ENCODE data around the gene RHO.

RHO gene

GRCh38 chr3:129562803-129563202 lies 34.4 kb downstream of the RHO start:
- no peak for DNase-seq

- no peak for DNase-seq
Observed at GRCh38 chr3:129563332-129563731, 34.9 kb downstream of the RHO start.

- no peak for DNase-seq
Observed at GRCh38 chr3:129563850-129564535, 35.6 kb downstream of the RHO start.

- DNase-seq, result no peak
Observed at GRCh38 chr3:129564981-129565644, 36.7 kb downstream of the RHO start.

DNA sequence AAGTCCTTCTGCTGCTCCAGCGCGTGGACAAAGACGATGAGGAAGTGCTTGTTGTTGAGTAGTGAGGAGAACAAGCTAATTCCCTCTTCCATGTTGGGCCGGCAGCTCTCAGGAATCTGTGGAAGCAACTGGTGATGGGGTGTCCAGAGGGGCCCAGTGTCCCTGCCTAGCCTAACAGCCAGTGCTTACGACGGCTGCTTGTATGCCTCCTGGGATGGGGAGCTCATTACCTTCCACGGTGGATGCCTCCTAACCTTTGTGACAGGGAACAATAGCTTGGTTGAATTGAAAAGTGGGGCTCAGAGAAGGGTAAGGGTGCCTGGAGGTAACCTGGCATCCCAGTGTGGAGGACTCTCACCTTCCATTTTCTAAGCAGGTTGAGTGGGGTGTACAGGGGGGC lies 37.5 kb downstream of the RHO start:
- no peak for DNase-seq

- peak; percentile 43 for DNase-seq
Observed at GRCh38 chr3:129567176-129567705, 38.8 kb downstream of the RHO start.

- DNase-seq, result no peak
Observed at GRCh38 chr3:129567939-129568338, 39.5 kb downstream of the RHO start.

DNA sequence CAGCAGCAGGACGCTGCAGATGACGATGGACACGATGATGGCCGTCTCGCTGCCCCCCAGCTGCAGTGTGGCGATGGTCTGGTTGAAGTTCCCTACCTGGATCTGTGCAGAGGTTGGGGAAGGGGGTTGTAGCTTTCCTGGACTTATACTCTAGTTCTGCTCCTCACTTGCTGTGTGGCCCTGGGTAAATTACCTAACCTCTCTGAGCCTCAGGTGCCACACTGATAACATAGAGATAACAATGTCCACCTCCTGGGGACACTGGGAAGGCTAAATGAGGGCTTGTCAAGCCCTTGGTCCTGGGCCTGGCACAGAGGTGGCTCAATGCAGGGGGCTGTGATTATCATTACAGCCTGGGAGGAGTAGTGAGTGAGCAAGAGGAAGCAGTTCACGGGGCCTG lies 41.4 kb downstream of the RHO start:
- no peak for DNase-seq

DNA sequence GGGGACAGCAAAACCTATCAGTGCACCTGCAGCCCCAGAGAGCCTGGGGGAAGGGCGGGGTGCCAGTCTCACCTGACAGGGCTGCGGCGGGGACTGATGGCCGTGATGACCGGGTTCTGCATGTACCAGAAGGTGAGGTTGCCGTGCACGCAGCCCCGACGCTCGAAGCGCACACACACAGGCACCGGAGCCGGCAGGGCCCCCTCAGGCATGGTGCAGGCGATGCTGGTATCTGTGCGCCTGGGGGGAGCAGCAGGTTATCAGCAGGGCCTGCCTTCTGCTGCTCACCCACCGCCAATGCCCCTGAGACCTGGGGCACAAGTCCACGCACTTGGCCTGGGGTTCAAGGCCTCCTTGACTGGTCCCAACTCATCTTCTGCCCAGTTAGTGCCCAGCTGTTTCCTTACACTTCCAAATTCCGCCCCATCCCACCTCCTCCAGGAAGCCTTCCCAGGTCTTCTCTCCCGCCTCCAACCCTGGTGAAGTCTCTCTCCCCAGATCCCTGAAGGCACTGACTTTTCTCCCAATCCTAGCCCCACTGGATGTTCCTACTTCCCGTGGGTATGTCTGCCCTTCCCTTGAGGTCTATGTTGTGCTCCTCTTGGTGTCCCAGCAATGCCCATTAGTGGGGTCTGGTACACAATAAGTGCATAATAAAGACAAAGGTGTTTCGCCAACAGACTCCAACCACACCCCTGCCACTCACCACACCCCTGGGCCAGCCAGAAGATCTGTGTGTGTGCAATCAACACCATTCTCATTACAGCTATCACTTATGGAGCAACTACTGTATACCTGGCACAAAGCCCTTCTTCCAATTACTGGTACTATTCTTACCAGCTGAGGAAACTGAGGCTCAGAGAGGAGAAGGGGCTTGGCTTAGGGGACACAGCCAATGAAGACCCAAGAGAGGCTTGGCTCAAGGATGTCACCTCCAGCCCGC lies 43.4 kb downstream of the RHO start:
- no peak for DNase-seq

DNA sequence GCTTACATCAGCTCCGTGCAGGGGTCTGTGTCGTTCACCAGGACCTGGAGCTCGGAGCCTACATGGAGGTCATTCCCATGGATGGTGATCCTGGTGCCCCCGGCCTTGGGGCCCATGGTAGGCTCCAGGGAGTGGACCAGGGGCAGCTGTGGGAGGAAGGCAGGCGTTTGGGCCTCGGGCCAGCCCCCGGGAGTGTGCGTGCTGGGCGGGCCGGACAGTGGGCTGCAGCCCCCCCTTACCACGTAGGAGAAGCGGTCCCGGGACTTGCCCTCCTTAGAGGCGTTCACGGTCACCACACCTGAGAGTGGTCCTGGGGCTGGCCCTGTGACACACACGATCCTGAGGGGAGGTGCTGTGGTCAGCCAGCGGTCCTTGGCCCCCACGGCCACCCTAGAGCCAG lies 44.2 kb downstream of the RHO start:
- DNase-seq, result no peak

- no peak for DNase-seq
Observed at GRCh38 chr3:129573493-129573892, 45.1 kb downstream of the RHO start.

DNA sequence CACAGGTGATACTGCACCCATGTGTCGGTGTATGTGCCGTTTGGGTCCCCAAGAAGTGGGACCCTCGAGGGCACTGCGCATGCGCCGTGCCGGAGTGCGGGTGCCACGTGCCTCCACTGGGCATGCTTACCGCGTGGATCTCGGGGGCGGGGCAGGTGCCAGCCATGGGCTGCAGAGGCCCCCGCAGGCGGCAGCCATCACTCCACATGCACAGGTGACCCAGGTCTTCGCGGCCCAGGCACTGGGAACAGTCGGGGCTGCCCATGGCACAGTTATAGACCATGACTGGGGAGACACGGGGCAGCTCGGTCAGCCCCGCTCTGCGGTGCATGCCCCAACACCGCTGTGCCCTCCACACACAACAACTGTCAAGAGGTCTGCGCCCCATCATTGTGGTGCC lies 45.8 kb downstream of the RHO start:
- no peak for DNase-seq

DNA sequence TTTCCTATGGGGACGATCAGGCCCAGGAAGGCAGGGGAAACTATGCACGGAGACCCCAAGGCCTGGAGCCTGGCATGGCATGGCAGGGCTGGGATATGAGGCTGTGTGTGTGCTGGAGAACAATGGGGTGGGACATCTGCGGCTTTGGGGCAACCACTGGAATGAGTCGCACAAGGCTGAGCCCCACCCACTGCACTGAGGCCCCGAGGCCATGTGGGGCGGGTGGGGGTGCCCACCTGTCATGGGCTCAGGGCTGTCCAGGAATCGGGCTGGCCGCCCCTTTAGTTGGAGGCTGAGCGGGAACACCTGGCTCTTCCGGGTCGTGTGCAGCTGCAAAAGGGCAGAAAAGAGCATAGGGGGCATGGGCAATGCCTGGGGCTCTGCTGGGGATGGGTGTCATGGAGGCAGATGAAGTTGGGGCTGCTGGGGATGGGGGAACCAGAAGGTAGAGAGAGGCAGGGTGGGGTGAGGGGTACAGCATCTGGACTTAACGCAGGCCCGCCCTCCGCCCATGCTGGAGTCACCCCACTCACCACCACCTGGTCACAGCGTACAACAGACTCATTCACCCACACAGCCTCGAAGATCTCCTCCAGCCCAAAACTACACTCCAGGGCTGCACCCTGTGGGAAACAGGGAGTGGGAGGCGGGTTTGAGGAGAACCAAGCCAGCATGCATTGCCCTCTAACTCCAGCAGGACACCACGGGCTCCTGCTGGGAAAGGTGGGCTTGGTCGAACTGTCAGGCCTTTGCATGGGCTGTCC lies 47.0 kb downstream of the RHO start:
- no peak for DNase-seq

DNA sequence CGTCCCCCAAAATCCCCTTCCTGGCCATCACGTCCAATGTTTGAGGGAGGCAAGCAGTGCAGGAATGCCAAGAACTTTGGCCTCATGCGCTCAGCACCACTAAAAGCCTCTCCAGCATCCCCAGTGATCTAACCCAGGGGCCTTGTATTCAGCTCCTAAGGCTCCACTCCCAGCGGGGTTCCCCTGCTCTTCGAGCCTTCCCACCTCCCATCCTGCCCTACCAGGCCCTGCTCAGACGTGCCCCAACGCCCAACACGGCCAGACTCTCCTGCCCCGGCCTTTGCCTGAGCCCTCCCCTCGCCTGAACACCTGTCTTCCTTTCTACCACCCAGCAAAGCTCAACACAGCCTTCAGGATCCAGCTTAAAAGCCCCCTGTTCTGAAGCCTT lies 47.6 kb downstream of the RHO start:
- no peak for DNase-seq

DNA sequence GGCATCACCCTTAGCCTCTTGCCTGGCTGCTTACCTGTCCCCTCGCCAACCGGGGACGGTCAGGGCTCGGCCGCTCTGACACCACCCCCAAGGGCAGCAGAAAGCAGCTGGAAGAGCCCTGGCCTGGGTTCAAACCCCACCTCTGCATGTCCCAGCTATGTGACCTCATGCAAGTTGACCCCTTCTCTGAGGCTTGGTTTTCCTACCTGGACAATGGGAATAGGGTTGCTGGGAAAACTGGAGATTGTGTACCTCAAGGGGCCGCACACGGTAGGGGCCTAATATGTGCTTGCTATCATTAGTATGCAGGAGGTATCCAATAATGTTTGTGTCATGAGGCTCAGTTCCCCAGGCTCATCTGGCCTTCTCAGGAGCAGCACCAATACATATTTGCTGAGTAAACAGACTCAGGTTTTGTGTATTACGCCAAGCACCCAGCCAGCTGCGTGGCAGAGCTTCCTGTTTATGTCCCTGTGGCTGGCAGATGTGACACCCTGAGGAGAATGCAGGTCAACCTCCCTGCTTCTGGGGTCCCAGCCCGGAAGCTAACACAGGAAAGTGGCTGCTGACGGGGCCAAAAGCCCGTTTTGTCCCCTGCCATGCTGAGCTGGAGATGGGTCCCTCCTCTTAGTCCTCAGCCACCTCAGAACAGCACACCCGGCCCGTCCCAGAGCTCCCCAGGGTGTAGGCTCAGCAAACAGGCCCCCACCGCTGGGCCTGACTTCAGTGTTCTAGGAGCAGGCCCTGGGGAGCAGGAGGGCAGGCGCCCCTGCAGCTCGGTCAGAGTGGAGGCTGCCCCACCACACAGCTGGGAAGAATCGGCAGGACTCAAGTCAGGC lies 48.3 kb downstream of the RHO start:
- no peak for DNase-seq

GRCh38 chr3:129577366-129577765 lies 48.9 kb downstream of the RHO start:
- DNase-seq, result no peak

DNA sequence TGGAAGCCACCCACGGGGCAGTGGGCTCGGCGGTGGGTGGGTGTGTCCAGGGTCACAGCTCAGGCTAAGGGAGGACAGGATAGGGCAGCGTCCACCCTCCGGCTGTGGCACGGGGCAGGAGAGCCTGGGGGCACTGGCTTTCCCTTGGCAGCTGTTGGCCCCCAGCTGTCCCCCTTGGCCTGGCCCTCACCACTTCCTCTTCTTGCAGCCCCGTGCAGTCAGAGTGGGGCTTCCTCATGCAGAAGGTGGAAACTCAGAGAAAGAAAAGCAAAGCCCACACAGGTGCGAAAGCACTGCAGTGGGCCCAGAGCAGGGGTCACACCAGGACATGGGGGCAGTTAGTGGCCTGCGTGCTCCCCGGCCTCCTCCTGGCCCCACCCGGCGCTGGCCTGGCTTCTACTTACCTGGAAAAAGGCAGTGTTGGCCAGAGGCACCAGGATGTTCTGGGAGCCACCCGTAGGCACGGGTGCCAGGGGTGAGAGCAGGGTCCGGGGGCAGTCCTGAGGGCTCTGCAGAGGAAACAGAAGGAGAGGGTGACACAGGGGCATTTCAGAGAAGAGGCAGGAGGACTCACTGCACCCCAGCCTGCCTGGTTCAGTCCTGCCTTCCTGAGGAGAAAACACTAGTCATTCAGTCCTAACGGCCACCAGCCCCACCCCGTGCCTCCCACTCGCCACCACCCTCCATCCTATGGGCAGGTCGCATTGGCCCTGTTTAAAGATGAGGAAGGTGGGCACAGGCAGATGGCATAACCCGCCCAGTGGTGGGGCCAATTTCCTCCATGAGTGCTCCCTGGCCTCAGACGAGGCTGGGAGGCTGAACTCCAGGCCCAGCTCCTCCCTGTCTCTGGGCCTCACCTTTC lies 49.7 kb downstream of the RHO start:
- DNase-seq, result no peak

GRCh38 chr3:129579991-129580390 lies 51.6 kb downstream of the RHO start:
- no peak for DNase-seq

- no peak for DNase-seq
Observed at GRCh38 chr3:129581623-129582022, 53.2 kb downstream of the RHO start.

GRCh38 chr3:129582799-129583198 lies 54.4 kb downstream of the RHO start:
- DNase-seq, result no peak

DNA sequence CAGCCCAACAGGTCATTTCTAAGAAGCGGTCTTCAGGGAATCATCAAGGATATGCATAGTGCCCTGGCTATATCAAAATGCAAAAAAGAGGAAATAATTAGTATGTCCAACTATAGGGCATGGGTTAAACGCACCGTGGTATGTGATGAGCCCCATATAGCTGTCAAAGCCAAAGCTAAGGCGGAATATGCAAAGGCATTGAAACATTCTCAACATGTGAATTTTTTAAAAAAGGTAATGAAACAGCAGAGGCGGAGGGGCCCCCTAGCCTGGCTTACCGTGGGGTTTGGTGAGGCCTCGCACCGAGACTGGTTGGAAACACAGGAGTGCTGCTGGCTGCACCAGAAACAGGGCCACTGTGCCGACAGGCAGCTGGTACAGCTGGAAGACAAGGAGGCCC lies 54.9 kb downstream of the RHO start:
- no peak for DNase-seq

Data from NCI-H524 treated with DMSO at 0.1 percent for 48 hours (cell line).